ENCODE measurements around the gene DAPK3. TPM values are rescaled to one million over a fixed set of nuclear protein-coding genes. Genes with fewer than 3 reads are reported as not detected.
A peak's percentile ranks its signal among the peaks of the same experiment; 100 is the strongest.

Gene DAPK3
- total RNA-seq, result 100 to 1,000 TPM in 2 of 4 donors, 10 to 100 TPM in 2; 67.8 to 121 (median 93.4) TPM
- 122 TPM for polyA plus RNA-seq
- long read RNA-seq, donor 1, transcript DAPK3-202 (9 exons, 2,257 nt), result major isoform, 26 of 294 reads
- long read RNA-seq, donor 1, partial matches to known transcripts, result 16 of 294 reads
- long read RNA-seq, donor 1, other reads (novel, unspliced or antisense), result 246 of 294 reads
- long read RNA-seq, donor 2, transcript DAPK3-202 (9 exons, 2,257 nt), result major isoform, 7 of 107 reads
- long read RNA-seq, donor 2, partial matches to known transcripts, result 6 of 107 reads
- long read RNA-seq, donor 2, other reads (novel, unspliced or antisense), result 92 of 107 reads
- long read RNA-seq, donor 3, transcript DAPK3-201 (8 exons, 2,105 nt), result minor isoform, 18 of 1,283 reads
- long read RNA-seq, donor 3, transcript DAPK3-202 (9 exons, 2,257 nt), result major isoform, 40 of 1,283 reads
- long read RNA-seq, donor 3, partial matches to known transcripts, result 52 of 1,283 reads
- long read RNA-seq, donor 3, other reads (novel, unspliced or antisense), result 1,169 of 1,283 reads
- long read RNA-seq, donor 4, transcript DAPK3-205 (3 exons, 2,058 nt), result major isoform, 5 of 118 reads
- long read RNA-seq, donor 4, partial matches to known transcripts, result 5 of 118 reads
- long read RNA-seq, donor 4, other reads (novel, unspliced or antisense), result 100 of 118 reads

- DNase-seq (peak; percentile 98 to 99 (median 99)), ATAC-seq (peak; percentile 87 to 92)
- Histone ChIP-seq H3K27ac (ENCODE audit: low read length) (peak within 1 kb of the TSS; percentile 92), H3K4me1 (ENCODE audit: control insufficient read depth, insufficient read depth, low read length) (peaks cover 10% of the 10 kb centered on the region), H3K27me3 (ENCODE audit: control insufficient read depth, insufficient read depth) (no peaks in the 10 kb centered on the region), H3K9me3 (ENCODE audit: control insufficient read depth, low read length) (no peaks in the 10 kb centered on the region), H3K4me3 (ENCODE audit: low read length) (peak within 1 kb of the TSS; percentile 94)
- intact Hi-C loops (cut with DNase I), result no loop called here
- under 1% methylated on average over 73 of the region's 73 CpGs for WGBS
Observed at GRCh38 chr19:3970808-3971598, at the start of gene DAPK3. TSS of gene DAPK3 (minus strand) at chr19:3971099. CDS start at chr19:3969735, 1,364 bp downstream.

GRCh38 chr19:4019578-4019977 lies 48.7 kb upstream of the DAPK3 start:
- H3K27ac ChIP-seq (ENCODE audit: low read length), result no peak overlapping the region
- intact Hi-C loops (cut with DNase I), result no loop called here
- no peak overlapping the region for H3K4me3 ChIP-seq (ENCODE audit: low read length)
- H3K27me3 ChIP-seq (ENCODE audit: control insufficient read depth, insufficient read depth), result no peaks in the 10 kb centered on the region
- no peaks in the 10 kb centered on the region for H3K4me1 ChIP-seq (ENCODE audit: control insufficient read depth, insufficient read depth, low read length)
- WGBS, result 72% methylated on average over 17 of the region's 17 CpGs
- H3K9me3 ChIP-seq (ENCODE audit: control insufficient read depth, low read length), result no peaks in the 10 kb centered on the region
- no peak for ATAC-seq
- DNase-seq, result no peak

GRCh38 chr19:4018775-4019504 lies 48.0 kb upstream of the DAPK3 start:
- no peaks in the 10 kb centered on the region for H3K27me3 ChIP-seq (ENCODE audit: control insufficient read depth, insufficient read depth)
- H3K4me3 ChIP-seq (ENCODE audit: low read length), result no peak overlapping the region
- intact Hi-C loops (cut with DNase I), result no loop called here
- WGBS, result 91% methylated on average over 19 of the region's 19 CpGs
- H3K4me1 ChIP-seq (ENCODE audit: control insufficient read depth, insufficient read depth, low read length), result no peaks in the 10 kb centered on the region
- ATAC-seq (no peak), DNase-seq (no peak)
- no peaks in the 10 kb centered on the region for H3K9me3 ChIP-seq (ENCODE audit: control insufficient read depth, low read length)
- no peak overlapping the region for H3K27ac ChIP-seq (ENCODE audit: low read length)

DNA sequence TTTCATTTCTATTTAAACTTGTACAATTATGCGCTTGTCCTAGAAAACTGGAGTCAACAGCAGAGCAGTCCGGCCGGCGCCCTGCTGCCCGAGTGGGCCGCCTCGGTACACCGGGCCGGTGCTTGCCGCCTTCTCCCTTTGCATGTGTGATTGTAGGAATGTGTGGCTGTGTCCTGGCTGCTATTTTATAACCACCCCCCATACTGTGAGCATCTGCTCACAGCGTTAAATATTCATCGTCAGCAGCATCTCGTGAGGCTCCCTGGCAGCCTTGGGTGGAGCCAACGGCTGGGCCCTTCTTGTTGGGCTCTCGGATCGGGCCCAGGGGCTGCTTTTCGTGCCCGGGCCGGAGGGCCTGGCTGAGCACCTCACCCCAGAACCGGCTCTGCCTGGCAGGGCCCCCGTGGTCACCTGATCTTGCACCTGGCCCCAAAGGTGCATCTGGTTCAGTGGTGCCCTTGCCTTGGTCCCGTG lies 47.3 kb upstream of the DAPK3 start:
- no peaks in the 10 kb centered on the region for H3K4me1 ChIP-seq (ENCODE audit: control insufficient read depth, insufficient read depth, low read length)
- H3K27ac ChIP-seq (ENCODE audit: low read length), result no peak overlapping the region
- ATAC-seq (no peak), DNase-seq (no peak)
- no peak overlapping the region for H3K4me3 ChIP-seq (ENCODE audit: low read length)
- intact Hi-C loops (cut with DNase I), result no loop called here
- WGBS, result 88% methylated on average over 22 of the region's 22 CpGs
- H3K27me3 ChIP-seq (ENCODE audit: control insufficient read depth, insufficient read depth), result no peaks in the 10 kb centered on the region
- no peaks in the 10 kb centered on the region for H3K9me3 ChIP-seq (ENCODE audit: control insufficient read depth, low read length)

GRCh38 chr19:4016903-4017638 lies 46.2 kb upstream of the DAPK3 start:
- Histone ChIP-seq H3K27me3 (ENCODE audit: control insufficient read depth, insufficient read depth) (no peaks in the 10 kb centered on the region), H3K4me1 (ENCODE audit: control insufficient read depth, insufficient read depth, low read length) (no peaks in the 10 kb centered on the region), H3K4me3 (ENCODE audit: low read length) (no peak overlapping the region), H3K27ac (ENCODE audit: low read length) (no peak overlapping the region), H3K9me3 (ENCODE audit: control insufficient read depth, low read length) (no peaks in the 10 kb centered on the region)
- no peak for DNase-seq
- intact Hi-C loops (cut with DNase I), result no loop called here
- ATAC-seq, result no peak
- 91% methylated on average over 15 of the region's 15 CpGs for WGBS

DNA sequence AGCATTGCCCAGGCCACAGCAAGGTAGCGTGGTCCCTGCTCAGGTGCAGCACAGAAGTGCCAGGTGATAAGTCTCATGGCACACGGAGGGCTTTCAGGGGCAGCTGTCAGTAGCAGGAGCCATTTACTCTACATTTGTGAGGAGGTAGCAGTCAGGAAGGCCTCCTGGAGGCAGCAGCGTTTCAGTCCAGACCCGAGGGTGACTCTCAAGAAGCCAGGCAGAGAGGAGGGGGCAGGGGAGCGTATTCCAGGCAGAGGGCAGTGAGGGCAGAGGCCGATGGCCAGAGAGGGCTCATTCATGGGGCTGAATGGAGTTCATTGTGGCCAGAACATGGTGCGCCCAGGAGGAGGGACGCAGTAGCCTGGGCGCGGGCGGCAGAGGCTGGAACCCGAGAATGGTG lies 45.6 kb upstream of the DAPK3 start:
- ATAC-seq (no peak), DNase-seq (no peak)
- WGBS, result 87% methylated on average over 12 of the region's 12 CpGs
- Histone ChIP-seq H3K9me3 (ENCODE audit: control insufficient read depth, low read length) (no peaks in the 10 kb centered on the region), H3K27ac (ENCODE audit: low read length) (no peak overlapping the region), H3K27me3 (ENCODE audit: control insufficient read depth, insufficient read depth) (no peaks in the 10 kb centered on the region), H3K4me3 (ENCODE audit: low read length) (no peak overlapping the region), H3K4me1 (ENCODE audit: control insufficient read depth, insufficient read depth, low read length) (no peaks in the 10 kb centered on the region)
- intact Hi-C loops (cut with DNase I), result no loop called here

GRCh38 chr19:4015705-4016402 lies 45.0 kb upstream of the DAPK3 start:
- no peaks in the 10 kb centered on the region for H3K27me3 ChIP-seq (ENCODE audit: control insufficient read depth, insufficient read depth)
- H3K27ac ChIP-seq (ENCODE audit: low read length), result peak overlapping the region; percentile 3
- peak; percentile 6 to 28 for ATAC-seq
- H3K9me3 ChIP-seq (ENCODE audit: control insufficient read depth, low read length), result no peaks in the 10 kb centered on the region
- peaks cover 2% of the 10 kb centered on the region for H3K4me1 ChIP-seq (ENCODE audit: control insufficient read depth, insufficient read depth, low read length)
- DNase-seq, result no peak
- intact Hi-C loops (cut with DNase I), result no loop called here
- no peak overlapping the region for H3K4me3 ChIP-seq (ENCODE audit: low read length)
- WGBS, result 78% methylated on average over 37 of the region's 37 CpGs

GRCh38 chr19:4014541-4015491 lies 43.9 kb upstream of the DAPK3 start:
- peak; percentile 24 to 61 for ATAC-seq
- no peaks in the 10 kb centered on the region for H3K9me3 ChIP-seq (ENCODE audit: control insufficient read depth, low read length)
- H3K4me1 ChIP-seq (ENCODE audit: control insufficient read depth, insufficient read depth, low read length), result peaks cover 2% of the 10 kb centered on the region
- H3K27ac ChIP-seq (ENCODE audit: low read length), result peak overlapping the region; percentile 14
- 70% methylated on average over 25 of the region's 25 CpGs for WGBS
- intact Hi-C loops (cut with DNase I), result no loop called here
- no peaks in the 10 kb centered on the region for H3K27me3 ChIP-seq (ENCODE audit: control insufficient read depth, insufficient read depth)
- DNase-seq, result peak; percentile 46 to 80 (median 66)
- no peak overlapping the region for H3K4me3 ChIP-seq (ENCODE audit: low read length)

Measured in right cardiac atrium (tissue), 5 donors.